Measurements from ENCODE around the gene CAMKK1.

Gene CAMKK1

DNA sequence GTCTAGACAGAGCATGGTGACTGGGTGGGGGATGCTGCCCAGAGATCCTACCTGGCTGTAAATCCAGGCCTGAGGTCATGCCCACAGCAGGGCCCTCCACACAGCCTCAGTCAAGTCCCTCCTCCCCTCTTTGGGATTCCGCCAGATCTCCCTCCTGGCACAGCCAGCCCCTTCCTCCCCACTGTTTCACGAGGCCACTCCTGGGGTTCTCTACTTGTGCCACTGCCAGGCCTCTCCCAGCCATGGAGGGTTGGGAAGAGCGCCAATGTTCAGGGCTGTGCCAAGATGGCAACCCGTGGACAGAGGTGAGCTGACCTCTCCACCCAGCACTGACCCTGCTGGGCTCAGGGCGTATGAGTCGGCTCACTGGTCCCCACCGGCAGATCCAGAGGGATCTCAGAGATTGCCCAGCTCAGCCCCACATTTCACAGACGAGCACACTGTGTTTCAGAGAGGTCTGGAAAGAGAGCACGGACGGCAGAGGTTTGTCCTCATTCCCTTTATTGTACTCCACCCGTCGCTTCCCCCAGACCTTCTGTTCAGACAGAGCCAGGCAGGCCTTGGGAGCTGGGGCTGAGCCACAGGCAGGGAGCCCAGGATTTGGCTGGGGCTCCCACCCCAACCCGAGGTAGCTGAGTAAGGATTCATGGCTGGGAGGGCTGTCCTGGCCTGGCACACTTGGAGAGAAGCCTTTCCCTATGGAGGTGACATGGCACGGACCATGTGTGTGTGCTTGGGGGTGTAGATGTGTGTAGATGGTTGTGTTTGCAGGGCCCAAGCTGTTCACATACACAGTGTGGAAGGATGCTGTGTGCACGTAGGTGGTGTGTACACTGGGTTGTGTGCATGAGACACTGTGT, 3.5 kb upstream of the CAMKK1 start:
- DNase-seq (ENCODE audit: low read depth): no peak

DNA sequence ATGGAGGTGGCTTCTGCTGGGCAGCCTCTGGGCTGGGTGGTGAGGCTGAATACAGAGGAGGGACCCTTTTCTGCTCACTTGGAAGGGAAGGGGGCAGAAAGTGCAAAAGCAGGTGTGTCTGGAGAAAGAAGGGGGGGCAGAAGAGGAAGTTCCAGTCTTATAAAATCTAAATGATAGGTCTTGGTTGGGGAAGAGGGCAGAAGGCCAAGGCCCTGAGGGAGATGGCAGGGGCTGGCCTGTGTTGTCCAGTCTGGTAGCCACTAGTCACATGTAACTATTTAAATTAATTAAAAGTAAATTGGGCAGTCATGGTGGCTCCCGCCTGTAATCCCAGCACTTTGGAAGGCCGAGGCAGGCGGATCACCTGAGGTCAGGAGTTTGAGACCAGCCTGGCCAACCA, 2.5 kb upstream of the CAMKK1 start:
- DNase-seq (ENCODE audit: low read depth): no peak

DNA sequence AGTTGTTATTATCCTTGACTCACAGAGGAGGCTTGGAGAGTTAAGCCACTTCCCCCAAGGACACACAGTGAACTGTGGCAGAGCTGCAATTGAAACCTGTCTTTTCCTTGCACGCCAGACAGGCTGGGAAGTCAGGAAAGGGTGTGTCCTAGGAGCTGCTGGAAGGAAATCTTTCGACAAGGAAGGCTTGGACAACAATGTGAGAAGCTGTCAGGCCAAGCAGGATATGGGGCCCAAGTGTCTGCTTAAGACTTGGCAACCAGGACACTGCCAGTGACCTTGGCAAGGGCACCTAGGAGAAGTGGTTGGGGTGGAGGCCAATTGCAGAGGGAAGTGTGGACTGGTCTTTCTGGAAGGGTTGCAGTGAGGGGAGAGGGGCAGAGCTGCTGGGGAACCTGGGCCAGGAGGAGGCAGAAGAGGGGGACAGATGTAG, 2.1 kb upstream of the CAMKK1 start:
- DNase-seq (ENCODE audit: low read depth): no peak

DNA sequence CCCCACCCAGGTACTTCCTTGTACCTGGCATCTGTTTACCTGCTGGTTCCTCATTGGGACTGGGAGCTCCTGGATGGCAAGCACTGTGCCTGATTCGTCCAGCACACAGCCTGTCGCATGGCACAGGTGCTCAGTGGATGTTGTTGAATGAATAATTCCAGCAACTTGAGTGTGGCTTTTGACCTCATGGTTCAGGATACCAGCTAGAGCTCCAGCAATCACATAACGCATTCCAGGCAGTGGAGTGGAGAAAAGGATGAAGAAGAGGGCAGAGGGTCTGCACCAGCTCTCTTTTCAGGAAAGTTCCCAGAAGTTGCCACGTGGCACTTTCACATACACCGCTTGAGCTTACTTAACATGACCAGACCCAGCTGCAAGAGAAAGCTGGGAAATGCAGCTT, 1.3 kb upstream of the CAMKK1 start:
- DNase-seq (ENCODE audit: low read depth): no peak

DNA sequence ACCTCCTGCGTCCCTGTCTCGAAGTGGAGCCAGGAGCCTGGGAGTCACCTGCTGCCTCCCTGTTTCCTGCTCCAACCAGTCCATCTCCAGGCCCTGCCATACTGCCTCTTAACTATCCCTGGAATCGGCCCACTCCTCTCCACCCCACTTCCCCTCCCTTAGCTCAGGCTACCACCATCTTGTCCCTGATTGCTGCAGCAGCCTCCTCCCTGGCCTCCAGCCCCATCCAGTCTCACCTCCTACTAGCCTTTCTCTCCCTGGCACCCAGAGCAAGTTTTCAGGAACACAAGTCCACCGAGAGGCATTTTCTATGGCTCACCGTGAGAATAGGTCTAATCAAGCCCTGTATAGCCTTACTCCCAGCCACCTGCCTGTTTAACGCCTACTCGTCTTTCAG, 865 bp upstream of the CAMKK1 start:
- no peak for DNase-seq (ENCODE audit: low read depth)

DNA sequence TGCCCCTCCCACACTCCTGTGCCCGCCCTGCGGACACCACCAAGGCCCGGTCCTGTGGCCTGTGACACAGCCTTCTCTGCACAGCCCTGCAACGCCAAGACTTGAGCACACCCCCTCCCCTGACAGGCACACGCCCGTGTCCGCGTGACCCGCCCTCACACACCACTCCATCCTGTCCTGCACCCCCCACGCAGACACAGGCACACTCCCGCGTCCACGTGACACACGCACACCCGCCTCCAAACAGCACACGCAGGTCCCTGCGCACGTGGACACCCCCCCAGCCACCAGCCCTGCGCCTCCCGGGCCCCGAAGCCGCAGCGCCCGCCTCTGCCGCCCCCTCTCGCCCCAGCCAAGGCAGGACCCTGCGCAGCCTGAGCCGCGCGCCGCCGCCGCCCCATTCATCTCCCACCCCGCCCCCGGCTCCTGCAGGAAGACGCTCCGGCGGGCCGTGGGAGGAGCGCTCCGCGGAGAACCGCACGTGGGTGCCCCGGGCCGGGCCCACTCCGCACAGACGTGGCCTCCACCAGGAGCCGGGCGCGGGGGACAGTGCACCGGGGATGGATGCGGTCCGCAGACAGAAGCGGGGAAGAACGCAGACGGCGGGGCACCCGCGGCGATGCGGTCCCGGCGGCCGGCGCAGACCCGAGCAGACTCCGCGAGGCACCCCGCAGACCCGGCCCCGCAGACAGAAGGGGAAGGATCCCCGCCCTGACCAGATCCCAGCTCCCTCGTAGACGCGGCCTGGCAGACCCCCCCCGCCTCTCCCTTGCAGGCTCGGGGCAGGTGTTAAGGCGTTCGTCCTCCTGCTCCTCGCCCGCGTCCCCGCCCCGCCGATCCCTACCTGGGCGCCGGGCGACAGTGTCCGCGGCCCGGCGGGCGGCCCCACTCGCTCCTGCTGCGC, 506 bp downstream of the CAMKK1 start:
- DNase-seq (ENCODE audit: low read depth): peak; percentile 76

DNA sequence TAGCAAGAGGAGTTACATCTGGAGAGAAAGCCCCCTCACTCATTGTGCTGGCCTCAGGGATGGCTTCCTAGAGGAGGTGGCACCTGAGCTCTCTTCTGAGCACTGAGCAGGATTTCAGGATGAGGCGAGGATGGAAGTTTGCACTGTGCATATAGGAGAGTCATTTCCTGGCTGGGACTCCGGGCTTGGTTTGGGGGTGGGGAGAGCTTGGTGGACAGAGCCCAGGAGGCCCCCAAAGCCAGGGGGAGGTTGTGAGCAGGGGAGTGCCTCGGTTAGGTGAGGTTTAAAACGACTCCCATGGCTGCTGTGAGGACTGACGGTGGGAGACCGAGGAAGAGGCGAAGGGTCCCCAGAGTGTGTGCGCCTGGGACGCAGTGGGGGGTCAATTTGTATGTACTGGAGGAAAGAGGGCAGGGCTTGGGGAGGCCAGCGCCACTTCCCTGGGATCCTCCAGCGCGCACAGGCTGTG, 1.2 kb downstream of the CAMKK1 start:
- no peak for DNase-seq (ENCODE audit: low read depth)

DNA sequence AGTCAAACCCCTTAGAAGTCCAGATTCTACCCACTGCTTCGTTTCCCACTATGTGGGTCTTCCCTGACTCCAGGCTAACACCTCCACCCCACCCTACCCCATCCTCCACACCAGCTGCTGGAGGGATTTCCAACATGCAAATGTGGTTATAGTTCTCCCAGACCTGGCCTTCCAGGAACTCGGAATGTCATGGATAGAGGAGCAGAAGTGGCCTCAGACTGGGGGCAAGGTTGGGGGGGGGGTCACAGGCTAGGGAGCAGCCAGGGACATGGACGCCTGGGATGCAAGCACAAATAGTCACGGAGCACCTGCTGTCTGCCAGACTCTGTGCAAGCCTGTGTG, 2.0 kb downstream of the CAMKK1 start:
- DNase-seq (ENCODE audit: low read depth): no peak

DNA sequence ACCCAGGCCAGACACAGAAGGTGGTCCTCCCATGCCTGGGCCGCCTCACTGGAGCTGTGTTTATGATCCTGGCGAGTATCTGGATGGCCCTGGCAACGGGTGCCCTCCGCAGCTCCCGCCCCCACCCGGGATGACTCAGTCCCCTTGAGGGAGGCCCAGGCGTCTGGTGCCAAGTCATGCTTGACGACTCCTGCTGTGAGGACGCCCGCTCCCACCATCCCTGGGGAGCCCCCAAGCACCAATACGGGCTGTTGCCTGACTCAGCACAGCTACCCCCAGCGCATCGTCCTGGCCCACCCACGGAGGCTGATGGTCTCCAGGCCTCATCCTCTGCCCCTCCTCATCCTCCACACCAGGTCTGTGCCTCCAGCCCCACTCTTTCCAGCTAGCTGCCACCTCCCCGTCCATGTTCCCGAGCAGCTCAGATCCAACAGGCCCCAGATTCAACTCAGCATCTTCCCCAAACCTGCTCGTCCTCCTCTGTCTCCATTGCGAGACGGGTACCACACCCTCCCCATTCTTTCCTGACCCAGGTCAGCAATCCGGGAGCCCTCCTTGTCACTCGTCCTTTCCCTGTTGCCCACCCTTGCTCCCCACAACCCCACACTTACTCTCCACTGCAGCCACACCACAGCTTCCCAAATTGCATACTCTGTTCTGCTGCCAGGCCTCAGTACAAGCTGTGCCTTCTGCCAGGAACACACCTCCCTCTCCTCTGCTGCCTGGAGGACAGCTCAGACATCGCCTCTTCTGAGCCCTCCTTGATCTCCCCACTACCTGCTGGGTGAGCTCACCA, 2.6 kb downstream of the CAMKK1 start:
- no peak for DNase-seq (ENCODE audit: low read depth)

DNA sequence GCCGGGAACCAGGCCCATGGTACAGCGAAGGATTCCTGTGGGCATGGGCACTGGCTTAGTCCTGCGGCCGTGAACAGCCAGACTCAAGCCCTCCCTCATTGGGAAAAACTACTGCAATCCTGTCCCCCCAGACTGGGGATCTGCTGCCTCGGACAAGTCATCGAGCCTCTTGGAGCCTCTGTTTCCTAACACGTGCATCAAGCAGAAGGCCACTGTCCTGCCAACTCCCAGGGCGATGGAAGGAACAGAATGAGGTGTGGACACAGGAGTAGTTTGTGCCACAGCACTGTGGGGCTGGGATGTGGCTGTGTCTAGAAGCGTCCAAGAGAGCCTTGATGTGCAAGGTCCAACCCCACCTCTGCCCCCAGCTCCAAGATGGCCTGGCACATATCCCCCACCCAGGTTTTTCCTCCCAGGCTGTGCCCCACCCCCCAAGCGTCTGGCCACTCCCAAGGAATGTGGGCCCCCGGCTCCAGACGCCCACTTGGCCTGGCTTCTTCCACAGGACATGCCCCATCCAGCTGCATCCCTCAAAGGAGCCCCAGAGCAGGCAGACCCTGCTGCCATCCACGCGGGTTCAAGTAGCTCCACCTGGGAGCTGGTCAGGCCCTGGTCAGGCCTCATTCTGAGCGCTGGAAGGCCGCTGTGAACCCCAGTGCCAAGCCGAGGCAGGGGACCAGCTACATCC, 3.4 kb downstream of the CAMKK1 start:
- no peak for DNase-seq (ENCODE audit: low read depth)

DNA sequence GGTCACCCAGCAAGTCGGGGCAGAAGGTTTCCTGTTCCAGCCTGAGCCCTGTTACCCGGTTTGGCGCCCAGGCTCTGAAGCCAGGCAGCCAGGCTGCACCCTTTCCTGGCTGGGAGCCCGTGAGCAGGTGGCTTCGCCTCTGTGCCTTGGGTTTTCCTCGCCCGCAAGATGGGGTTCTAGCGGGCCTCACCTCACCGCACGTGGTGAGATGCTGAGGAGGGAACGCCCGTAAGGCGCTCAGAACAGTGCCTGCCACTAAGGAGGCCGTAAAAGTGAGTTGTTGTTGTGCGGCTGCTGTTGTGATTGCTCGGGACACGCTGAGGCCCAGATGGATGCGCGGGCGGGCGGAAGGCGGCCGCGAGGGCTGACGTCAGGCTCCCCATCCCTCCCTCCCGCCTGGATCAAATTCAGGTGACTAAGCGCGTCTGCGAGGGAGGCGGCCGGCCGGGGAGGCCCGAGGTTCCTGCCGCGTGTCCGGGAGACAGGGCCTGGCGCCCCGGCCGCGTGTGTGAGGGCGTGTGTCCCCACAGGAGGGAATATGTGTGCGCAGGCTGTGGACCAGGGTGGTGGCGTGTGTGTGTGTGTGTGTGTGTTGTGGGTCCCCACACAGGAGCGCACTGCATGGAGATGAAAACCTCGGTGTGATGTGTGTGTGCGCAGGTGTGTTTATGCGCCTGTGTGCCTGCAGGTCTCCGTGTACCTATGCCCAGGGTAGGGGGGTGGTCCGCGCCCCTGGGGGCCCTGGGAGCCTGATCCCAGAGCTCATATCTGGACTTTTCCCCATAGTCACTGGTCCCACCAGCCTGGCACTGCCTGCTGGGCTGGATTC, 4.3 kb downstream of the CAMKK1 start:
- no peak for DNase-seq (ENCODE audit: low read depth)

DNA sequence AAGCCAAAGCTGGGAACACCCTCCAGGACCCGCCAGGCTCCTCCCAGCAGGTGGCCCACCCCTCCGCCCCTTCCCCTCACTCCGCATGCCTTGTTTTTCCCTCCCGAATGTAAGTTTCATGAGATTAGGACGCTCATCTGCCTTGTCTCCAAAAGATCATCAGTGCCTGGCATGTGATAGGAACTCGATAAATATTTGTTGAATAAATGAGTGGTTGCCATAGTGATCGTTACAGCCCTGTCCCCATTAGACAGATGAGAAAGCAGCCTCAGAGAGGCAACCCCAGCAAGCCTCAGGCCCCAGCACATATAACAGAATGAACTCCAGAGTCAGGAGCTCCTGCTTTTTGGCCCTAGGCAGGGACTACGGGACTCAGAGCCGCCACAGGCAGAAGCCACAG, 5.0 kb downstream of the CAMKK1 start:
- no peak for DNase-seq (ENCODE audit: low read depth)

DNA sequence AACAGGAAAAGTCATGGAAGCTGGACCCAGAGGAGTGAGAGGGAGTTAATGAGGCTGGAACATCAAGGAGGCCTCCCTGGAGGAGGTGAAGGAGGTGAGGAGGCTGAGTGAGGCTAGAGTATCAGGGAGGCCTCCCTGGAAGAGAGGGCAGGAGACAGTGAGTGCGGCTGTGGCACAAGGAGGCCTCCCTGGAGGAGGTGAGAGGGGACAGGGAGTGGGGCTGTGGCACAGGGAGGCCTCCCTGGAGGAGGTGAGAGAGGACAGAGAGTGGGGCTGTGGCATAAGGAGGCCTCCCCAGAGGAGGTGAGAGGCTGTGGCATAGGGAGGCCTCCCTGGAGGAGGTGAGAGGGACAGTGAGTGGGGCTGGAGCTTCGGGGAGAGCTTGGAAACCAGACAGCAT, 5.5 kb downstream of the CAMKK1 start:
- no peak for DNase-seq (ENCODE audit: low read depth)

DNA sequence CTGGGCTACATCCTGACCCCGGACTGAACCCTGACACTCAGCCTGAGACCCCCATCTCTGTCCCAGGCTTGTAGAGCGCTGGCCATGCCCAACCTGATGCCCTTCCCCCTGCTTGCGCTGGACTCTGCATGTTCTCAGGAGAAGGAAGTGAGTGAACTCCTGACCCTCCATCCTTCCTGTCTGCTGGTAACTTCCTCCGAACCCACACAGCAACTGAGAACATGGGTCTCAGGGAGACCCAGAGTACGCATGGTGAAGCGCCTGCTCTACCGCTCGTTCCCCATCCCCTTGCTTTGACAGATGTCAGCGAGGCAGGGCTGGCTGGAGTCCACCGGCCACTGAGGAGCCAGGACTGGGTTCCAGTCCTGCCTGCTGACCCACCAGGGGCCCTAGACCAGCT, 6.1 kb downstream of the CAMKK1 start:
- DNase-seq (ENCODE audit: low read depth): no peak

DNA sequence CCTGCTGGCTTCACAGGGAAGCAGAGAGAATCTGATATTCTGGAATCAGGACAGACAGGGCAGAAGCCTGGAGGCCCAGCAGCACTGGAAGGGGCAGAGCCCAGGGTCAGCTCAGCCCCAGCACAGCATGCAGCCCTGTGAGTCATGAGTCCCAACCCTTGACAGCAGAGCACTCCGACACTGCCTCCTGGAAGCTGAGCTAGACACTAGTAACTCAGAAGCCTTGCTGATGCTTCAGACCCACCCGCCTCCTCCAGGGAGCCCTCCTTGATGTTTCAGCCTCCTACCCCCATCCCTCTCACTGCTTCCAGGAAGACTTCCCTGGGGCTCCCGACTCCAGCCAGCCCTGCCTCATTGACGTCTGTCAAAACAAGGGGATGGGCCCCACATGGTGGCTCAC, 6.9 kb downstream of the CAMKK1 start:
- no peak for DNase-seq (ENCODE audit: low read depth)

DNA sequence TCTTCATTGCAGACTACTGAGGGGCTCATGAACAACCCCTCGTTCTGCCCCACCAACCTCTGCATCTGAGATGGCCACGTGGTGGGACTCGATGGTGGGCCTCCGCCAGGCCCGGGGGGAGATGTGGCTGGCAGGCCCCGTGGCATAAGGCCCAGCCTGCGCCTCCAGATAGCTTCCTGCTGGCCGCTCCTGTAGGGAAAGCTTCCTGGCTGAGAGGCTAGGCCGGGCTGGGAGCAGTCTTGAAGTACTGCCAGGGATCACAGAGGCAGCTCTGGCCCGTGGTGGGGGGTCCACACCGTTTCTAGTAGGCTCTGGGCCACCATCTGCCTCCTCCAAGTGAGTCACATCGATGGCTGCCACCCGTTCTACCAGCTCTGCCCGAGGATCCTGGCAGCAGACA, 7.6 kb downstream of the CAMKK1 start:
- DNase-seq (ENCODE audit: low read depth): no peak

DNA sequence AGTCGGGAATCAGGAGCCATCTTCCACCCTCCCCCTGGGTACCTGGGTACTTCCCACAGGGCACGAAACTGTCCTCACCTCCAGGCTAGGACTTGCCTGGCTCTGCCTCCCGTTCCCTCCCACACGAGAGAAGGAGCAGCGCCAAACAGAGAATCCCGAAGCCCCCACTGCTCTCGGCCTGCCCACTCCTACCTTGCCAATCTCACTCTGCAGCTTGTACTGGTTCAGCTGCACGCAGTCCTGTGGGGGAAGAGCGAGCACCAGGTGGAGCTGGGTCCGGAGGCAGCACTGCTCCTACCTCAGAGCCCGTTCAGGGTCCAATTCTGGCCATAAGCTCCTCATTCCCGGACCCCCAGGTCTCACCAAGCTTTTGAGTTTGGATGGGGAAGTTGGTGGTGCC, 8.7 kb downstream of the CAMKK1 start:
- DNase-seq (ENCODE audit: low read depth): no peak

DNA sequence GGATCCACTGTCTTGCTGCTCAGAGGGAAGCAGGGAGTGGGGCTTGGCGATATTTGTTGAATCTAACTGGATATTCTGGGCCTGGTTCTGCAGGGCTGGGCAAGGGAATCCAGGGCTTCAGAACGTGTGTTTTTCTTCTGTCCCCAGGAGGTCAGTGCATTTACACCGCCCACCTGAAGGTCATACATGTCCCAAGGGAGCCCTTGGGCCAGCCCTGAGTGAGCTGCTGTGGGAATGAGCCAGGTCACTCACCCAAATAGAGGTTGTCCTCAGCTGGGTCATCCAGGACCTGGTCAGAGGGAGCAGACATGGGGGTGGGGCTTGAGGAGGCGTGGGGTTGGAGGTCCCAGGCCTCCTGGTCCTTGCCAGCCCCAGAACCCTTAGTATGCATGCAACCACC, 10.6 kb downstream of the CAMKK1 start:
- no peak for DNase-seq (ENCODE audit: low read depth)

DNA sequence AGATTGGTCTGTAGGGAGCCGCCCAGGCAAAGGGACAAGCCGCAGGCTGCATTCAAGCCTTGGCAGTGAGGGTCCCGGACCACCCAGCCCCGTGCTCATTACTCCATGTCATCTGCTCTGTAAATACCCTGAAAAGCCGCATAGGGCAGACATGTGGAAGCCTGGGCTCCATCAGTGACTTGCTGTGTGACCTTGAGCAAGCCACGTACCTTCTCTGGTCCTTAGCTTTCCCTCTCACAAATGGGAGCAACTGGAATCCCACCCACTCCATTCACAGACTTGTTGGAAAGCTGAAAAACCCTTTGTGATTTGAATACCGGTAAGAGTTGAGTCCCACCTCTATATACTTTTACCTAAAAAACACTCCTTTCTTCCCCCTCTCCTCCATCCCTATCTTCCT, 11.9 kb downstream of the CAMKK1 start:
- DNase-seq (ENCODE audit: low read depth): no peak

DNA sequence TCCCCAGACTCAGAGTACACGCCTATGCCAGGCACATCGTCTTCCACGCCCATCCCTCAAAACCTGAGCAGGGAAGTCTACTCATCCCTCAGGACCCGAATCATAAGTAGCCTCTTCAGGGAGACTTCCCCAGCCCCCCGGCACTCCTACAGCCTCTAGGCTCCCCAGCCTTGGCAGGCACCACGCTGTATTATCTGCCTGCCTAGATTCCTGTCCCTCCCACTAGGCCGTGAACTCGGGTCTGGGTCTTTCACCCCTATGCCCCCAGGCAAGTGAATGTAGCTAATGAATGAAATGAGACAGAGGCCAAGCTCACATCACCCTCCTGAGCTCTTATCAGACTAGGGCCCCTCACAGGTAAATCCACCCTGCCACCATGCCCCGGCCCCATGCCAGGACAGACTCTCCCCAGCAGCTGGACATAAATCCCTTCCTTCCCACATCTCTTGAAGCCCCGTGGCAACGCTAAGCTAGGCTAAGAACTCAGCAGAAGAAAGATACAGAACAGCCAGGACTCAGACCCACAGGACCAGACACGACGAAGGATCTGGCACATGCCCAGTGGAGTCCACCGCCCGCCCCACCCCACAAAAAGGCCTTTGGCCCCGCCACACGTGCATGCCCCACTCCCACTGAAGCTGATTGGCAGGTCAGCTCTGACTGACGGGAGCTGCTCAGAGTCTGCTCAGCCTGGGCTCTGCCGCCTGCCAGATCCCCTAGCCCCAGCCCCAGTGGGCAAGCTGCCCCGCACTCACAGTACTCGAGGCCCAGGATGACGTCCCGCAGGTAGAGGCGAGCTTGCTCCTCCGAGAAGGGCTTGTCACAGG, 13.0 kb downstream of the CAMKK1 start:
- no peak for DNase-seq (ENCODE audit: low read depth)

Measured in activated T-helper 1 cell treated with Interleukin-2 at 50 U/mL for 16 hours (primary cell).